IPS-NIHi11 (cell line): ENCODE measurements around the gene FGA.
"Not testable (repeated sequence)": the region's sequence is repeated elsewhere in the genome, so short reads cannot be mapped to it uniquely, and the experiment has no call there.

Experiments
- DNase-seq: peaks from one replicate; pipeline ENCODE4 v3.0.0; 2012; ENCODE audit warnings: mixed read lengths, low spot score

FGA gene

GRCh38 chr4:154606728-154607723 lies 16.5 kb upstream of the FGA start:
- DNase-seq = no peak

GRCh38 chr4:154604696-154605200 lies 14.2 kb upstream of the FGA start:
- DNase-seq = no peak

- no peak for DNase-seq
Measured at GRCh38 chr4:154603033-154603943, 12.7 kb upstream of the FGA start.

GRCh38 chr4:154602404-154603020 lies 12.0 kb upstream of the FGA start:
- no peak for DNase-seq

GRCh38 chr4:154597798-154598774 lies 7.5 kb upstream of the FGA start:
- DNase-seq = no peak

GRCh38 chr4:154597281-154597680 lies 6.7 kb upstream of the FGA start:
- DNase-seq = not testable (repeated sequence)

GRCh38 chr4:154595807-154596206 lies 5.3 kb upstream of the FGA start:
- DNase-seq = no peak

- not testable (repeated sequence) for DNase-seq
Measured at GRCh38 chr4:154594343-154594742, 3.8 kb upstream of the FGA start.

- no peak for DNase-seq
Measured at GRCh38 chr4:154593868-154594267, 3.3 kb upstream of the FGA start.

GRCh38 chr4:154591890-154592289 lies 1.3 kb upstream of the FGA start:
- DNase-seq = no peak

- no peak for DNase-seq
Measured at GRCh38 chr4:154589296-154590197, 995 bp downstream of the FGA start.

- no peak for DNase-seq
Measured at GRCh38 chr4:154588198-154588597, 2.3 kb downstream of the FGA start.

GRCh38 chr4:154586296-154587033 lies 4.1 kb downstream of the FGA start:
- DNase-seq = no peak

GRCh38 chr4:154585369-154586018 lies 5.0 kb downstream of the FGA start:
- DNase-seq = no peak

- no peak for DNase-seq
Measured at GRCh38 chr4:154584259-154584658, 6.3 kb downstream of the FGA start.

- no peak for DNase-seq
Measured at GRCh38 chr4:154583677-154584076, 6.9 kb downstream of the FGA start.

- no peak for DNase-seq
Measured at GRCh38 chr4:154583230-154583629, 7.3 kb downstream of the FGA start.

- DNase-seq = no peak
Measured at GRCh38 chr4:154582723-154583122, 7.8 kb downstream of the FGA start.
